ENCODE data around the gene UBE2D2. TPM values are rescaled to one million over a fixed set of nuclear protein-coding genes. Genes with fewer than 3 reads are reported as not detected.

The UBE2D2 gene
- polyA plus RNA-seq, 3 donors: 41.2 to 167 (median 133) TPM

- H3K27ac Mint-ChIP-seq: peak overlapping the region; percentile 41 to 87 (median 79)
- H3K9me3 Mint-ChIP-seq: no peaks in the 10 kb centered on the region
- Histone ChIP-seq H3K27ac (ENCODE audit: low read depth in 1 of 2, low read length in 2 of 2) (peak overlapping the region; percentile 29 to 54), H3K4me2 (replicated peaks; ENCODE audit: extremely low read depth, low read length, poor library complexity, severe bottlenecking) (peak overlapping the region; percentile 62), H3K79me2 (ENCODE audit: insufficient read depth, low read length) (peaks cover 94% of the 10 kb centered on the region), H3K4me1 (ENCODE audit: control insufficient read depth in 1 of 2, insufficient read depth in 2 of 2, low read length in 2 of 2) (peaks cover 43 to 57% of the 10 kb centered on the region in 2 donors), H3K36me3 (replicated peaks in 1 of 2; ENCODE audit: control insufficient read depth in 1 of 2, insufficient read depth in 2 of 2, low read length in 2 of 2) (peaks cover 0 to 2% of the 10 kb centered on the region in 2 donors), H3K27me3 (ENCODE audit: control insufficient read depth in 2 of 2, insufficient read depth in 2 of 2, low read length in 2 of 2) (no peaks in the 10 kb centered on the region), H3K4me3 (replicated peaks in 1 of 3; ENCODE audit: low read depth in 2 of 3, low read length in 3 of 3) (peak overlapping the region in 1 of 3 experiments; percentile 21), H4K20me1 (ENCODE audit: insufficient read depth, low read length) (peaks cover 85% of the 10 kb centered on the region), H3K9ac (ENCODE audit: insufficient read depth, low read length, poor library complexity, severe bottlenecking) (no peak overlapping the region), H3K9me3 (replicated peaks in 1 of 2; ENCODE audit: control insufficient read depth in 1 of 2, insufficient read depth in 1 of 2, low read length in 2 of 2) (no peaks in the 10 kb centered on the region), H2AFZ (ENCODE audit: insufficient read depth, low read depth, low read length, poor library complexity, severe bottlenecking) (no peak overlapping the region)
- peaks cover 63% of the 10 kb centered on the region for H3K4me1 Mint-ChIP-seq
- peaks cover 0 to 4% (median 0%) of the 10 kb centered on the region in 3 donors for H3K27me3 Mint-ChIP-seq (ENCODE audit: low read depth in 3 of 3)
- WGBS (ENCODE audit: insufficient coverage): 87% methylated on average over 4 of the region's 6 CpGs
- peak overlapping the region in 1 of 2 donors; percentile 40 for H3K4me3 Mint-ChIP-seq
- H3K36me3 Mint-ChIP-seq: peaks cover 3 to 38% of the 10 kb centered on the region in 2 donors
- peak in 2 of 3 donors; percentile 46 to 48 for DNase-seq
- no peak for TF ChIP-seq CTCF (IDR thresholded peaks at IDR 0.05)
- intact Hi-C loops (cut with micrococcal nuclease): no loop called here
Observed at GRCh38 chr5:139565411-139566305, 4.5 kb downstream of the UBE2D2 start.

GRCh38 chr5:139566611-139567010 lies 5.5 kb downstream of the UBE2D2 start:
- H3K4me3 Mint-ChIP-seq: peak overlapping the region; percentile 56 to 60
- Histone ChIP-seq H3K9ac (ENCODE audit: insufficient read depth, low read length, poor library complexity, severe bottlenecking) (no peak overlapping the region), H3K27me3 (ENCODE audit: control insufficient read depth in 2 of 2, insufficient read depth in 2 of 2, low read length in 2 of 2) (no peaks in the 10 kb centered on the region), H4K20me1 (ENCODE audit: insufficient read depth, low read length) (peaks cover 95% of the 10 kb centered on the region), H3K4me3 (replicated peaks in 1 of 3; ENCODE audit: low read depth in 2 of 3, low read length in 3 of 3) (peak overlapping the region in 1 of 3 experiments; percentile 37), H3K4me2 (replicated peaks; ENCODE audit: extremely low read depth, low read length, poor library complexity, severe bottlenecking) (peak overlapping the region; percentile 40), H3K27ac (ENCODE audit: low read depth in 1 of 2, low read length in 2 of 2) (peak overlapping the region; percentile 23 to 47), H2AFZ (ENCODE audit: insufficient read depth, low read depth, low read length, poor library complexity, severe bottlenecking) (no peak overlapping the region), H3K9me3 (replicated peaks in 1 of 2; ENCODE audit: control insufficient read depth in 1 of 2, insufficient read depth in 1 of 2, low read length in 2 of 2) (no peaks in the 10 kb centered on the region), H3K79me2 (ENCODE audit: insufficient read depth, low read length) (peaks cover 100% of the 10 kb centered on the region), H3K36me3 (replicated peaks in 1 of 2; ENCODE audit: control insufficient read depth in 1 of 2, insufficient read depth in 2 of 2, low read length in 2 of 2) (peaks cover 0 to 2% of the 10 kb centered on the region in 2 donors), H3K4me1 (ENCODE audit: control insufficient read depth in 1 of 2, insufficient read depth in 2 of 2, low read length in 2 of 2) (peaks cover 47 to 59% of the 10 kb centered on the region in 2 donors)
- peaks cover 3 to 38% of the 10 kb centered on the region in 2 donors for H3K36me3 Mint-ChIP-seq
- H3K9me3 Mint-ChIP-seq: no peaks in the 10 kb centered on the region
- H3K4me1 Mint-ChIP-seq: peaks cover 69% of the 10 kb centered on the region
- no peak for TF ChIP-seq CTCF (IDR thresholded peaks at IDR 0.05)
- peak in 2 of 3 donors; percentile 15 to 31 for DNase-seq
- H3K27me3 Mint-ChIP-seq (ENCODE audit: low read depth in 3 of 3): peaks cover 0 to 4% (median 0%) of the 10 kb centered on the region in 3 donors
- peak overlapping the region; percentile 8 to 82 (median 66) for H3K27ac Mint-ChIP-seq
- intact Hi-C loops (cut with micrococcal nuclease): no loop called here
- no CpG with 5 or more reads among the region's 5 CpGs for WGBS (ENCODE audit: insufficient coverage)

All from CD14-positive monocyte (primary cell).